Activated CD8-positive, alpha-beta memory T cell treated with anti-CD3 and anti-CD28 coated beads, Interleukin-2, amount 50 U/mL, for 48 hours (primary cell): ENCODE measurements around the gene ARIH2.
A peak's percentile ranks its signal among the peaks of the same experiment; 100 is the strongest.
"Not testable (repeated sequence)": the region's sequence is repeated elsewhere in the genome, so short reads cannot be mapped to it uniquely, and the experiment has no call there.

Experiments
- DNase-seq: peaks from one replicate; pipeline ENCODE4 v3.0.0-alpha.2; 2020

The ARIH2 gene

GRCh38 chr3:48918388-48919214, at the start of gene ARIH2:
Gene ARIH2, plus strand, starts transcription at chr3:48918842. Its CDS starts 8,717 bp downstream, at chr3:48927559.
- DNase-seq = peak; percentile 96

GRCh38 chr3:48877671-48878070, 41.0 kb upstream of the ARIH2 start:
- DNase-seq = no peak

GRCh38 chr3:48879307-48879993, 39.2 kb upstream of the ARIH2 start:
- DNase-seq = no peak

GRCh38 chr3:48879994-48880377, 38.7 kb upstream of the ARIH2 start:
- no peak for DNase-seq

GRCh38 chr3:48881006-48881405, 37.6 kb upstream of the ARIH2 start:
- DNase-seq = no peak

GRCh38 chr3:48881652-48882114, 37.0 kb upstream of the ARIH2 start:
- no peak for DNase-seq

- DNase-seq = no peak
These were observed 32.9 kb upstream of the ARIH2 start for GRCh38 chr3:48885753-48886152.

GRCh38 chr3:48891606-48892005, 27.0 kb upstream of the ARIH2 start:
- DNase-seq = no peak

- DNase-seq = no peak
These were observed 24.1 kb upstream of the ARIH2 start for GRCh38 chr3:48894516-48894915.

- DNase-seq = no peak
These were observed 21.7 kb upstream of the ARIH2 start for GRCh38 chr3:48896936-48897335.

- no peak for DNase-seq
These were observed 20.9 kb upstream of the ARIH2 start for GRCh38 chr3:48897460-48898376.

GRCh38 chr3:48898383-48899234, 20.0 kb upstream of the ARIH2 start, which contains the start of gene SLC25A20:
Gene SLC25A20, minus strand, starts transcription at chr3:48898882. Its CDS starts 88 bp downstream, at chr3:48898794.
- peak; percentile 96 for DNase-seq

- peak; percentile 62 for DNase-seq
These were observed 19.4 kb upstream of the ARIH2 start for GRCh38 chr3:48899273-48899672.

- DNase-seq = not testable (repeated sequence)
These were observed 11.6 kb upstream of the ARIH2 start for GRCh38 chr3:48907026-48907425.

- DNase-seq = no peak
These were observed 3.3 kb upstream of the ARIH2 start for GRCh38 chr3:48915296-48915695.

GRCh38 chr3:48919215-48920138, 835 bp downstream of the ARIH2 start:
- DNase-seq = peak; percentile 69

- DNase-seq = no peak
These were observed 8.1 kb downstream of the ARIH2 start for GRCh38 chr3:48926425-48927392.

- DNase-seq = no peak
These were observed 9.3 kb downstream of the ARIH2 start for GRCh38 chr3:48927928-48928327.

GRCh38 chr3:48928679-48929078, 10.0 kb downstream of the ARIH2 start:
- DNase-seq = no peak
